HFFc6 (cell line): ENCODE results near the gene GALNT18. TPM values are rescaled to one million over a fixed set of nuclear protein-coding genes. Genes with fewer than 3 reads are reported as not detected.
A peak's percentile ranks its signal among the peaks of the same experiment; 100 is the strongest.

Source experiments
- DNase-seq: peaks from one replicate; pipeline ENCODE4 v3.0.0-alpha.2; 2018
- H3K27ac Mint-ChIP-seq: 2 replicates; pipeline ENCODE4 v1.8.0; 2020; ENCODE audit warnings: mild to moderate bottlenecking, mixed read lengths
- H3K27me3 Mint-ChIP-seq: 2 replicates; pipeline ENCODE4 v1.8.0; 2021; ENCODE audit warnings: mild to moderate bottlenecking, moderate library complexity, mixed read lengths; ENCODE audit not compliant: insufficient read depth
- H3K36me3 Mint-ChIP-seq: 2 replicates; pipeline ENCODE4 v1.8.0; 2021; ENCODE audit warnings: low read depth, mixed read lengths
- H3K4me1 Mint-ChIP-seq: 2 replicates; pipeline ENCODE4 v1.8.0; 2020; ENCODE audit warnings: low read depth, mixed read lengths
- H3K4me3 Mint-ChIP-seq: 2 replicates; pipeline ENCODE4 v1.8.0; 2020; ENCODE audit warnings: mild to moderate bottlenecking, moderate library complexity, mixed read lengths
- H3K9me3 Mint-ChIP-seq: 2 replicates; pipeline ENCODE4 v1.8.0; 2020; ENCODE audit warnings: mild to moderate bottlenecking, mixed read lengths
- CTCF ChIP-seq: fragments of 200-600 bp; sonication (generic); IDR thresholded peaks from 2 replicates; pipeline ENCODE4 v1.5.0; 2021; ENCODE audit warnings: antibody characterized with exemption, mild to moderate bottlenecking
- total RNA-seq, 6 experiments: library from RNA; stranded (reverse); fragmentation: NEBNext Ultra II Directional; extraction: Animal tissue kit (Norgen Biotek cat#: 25700); gene quantifications; 2 replicates in 1 of 6; 3 replicates in 5 of 6; pipeline ENCODE4 v1.2.3, GENCODE V29; 2021

Gene GALNT18
- total RNA-seq, 6 experiments from 2014 or later: 2.7 to 13.7 (median 12.4) TPM

DNA sequence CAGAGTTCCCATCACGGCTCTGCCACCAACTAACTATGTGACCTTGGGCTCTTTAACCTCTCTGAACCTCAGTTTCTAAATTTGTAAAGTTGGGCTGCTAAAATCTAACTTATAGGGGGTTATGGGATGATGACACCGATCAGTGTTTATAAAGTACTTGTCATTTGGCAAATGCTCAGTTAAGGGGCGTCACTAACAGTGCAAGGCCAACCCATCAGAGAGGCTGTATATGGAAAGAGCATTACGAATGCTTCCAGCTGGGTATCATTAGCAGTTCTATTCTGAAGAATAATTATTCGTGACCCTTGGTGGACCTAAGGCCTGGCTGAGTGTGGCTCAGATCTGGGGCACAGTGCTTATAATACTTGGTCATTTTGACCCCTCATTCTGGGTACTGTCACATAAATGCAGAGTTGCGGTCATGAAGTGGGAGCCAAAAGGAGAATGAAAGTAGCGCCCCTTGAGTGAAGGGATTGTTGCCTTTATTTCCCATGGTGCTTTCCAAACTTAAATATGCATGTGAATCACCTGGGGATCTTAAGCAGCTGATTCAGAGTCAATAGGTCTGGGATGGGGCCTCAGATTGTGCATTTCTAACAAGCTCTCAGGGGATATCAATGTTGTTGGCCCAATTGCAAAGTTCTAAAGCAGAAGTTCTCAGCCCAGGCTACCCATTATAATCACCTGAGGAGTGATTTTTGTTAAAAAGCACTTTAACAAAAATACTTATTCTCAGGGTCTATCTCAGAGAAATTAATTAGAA is 384.6 kb downstream of the GALNT18 start:
- peaks cover 25% of the 10 kb centered on the region for H3K27me3 Mint-ChIP-seq

GRCh38 chr11:11236498-11237059 is 385.2 kb downstream of the GALNT18 start:
- Mint-ChIP-seq H3K4me1 (no peaks in the 10 kb centered on the region), H3K27me3 (peaks cover 26% of the 10 kb centered on the region), H3K27ac (no peak overlapping the region), H3K9me3 (no peaks in the 10 kb centered on the region), H3K36me3 (no peaks in the 10 kb centered on the region), H3K4me3 (no peak overlapping the region)
- DNase-seq: no peak
- TF ChIP-seq CTCF: no peak

More for the DNA sequence above, 384.6 kb downstream of the GALNT18 start:
- DNase-seq: no peak
- Mint-ChIP-seq H3K36me3 (no peaks in the 10 kb centered on the region), H3K27ac (no peak overlapping the region), H3K4me3 (no peak overlapping the region), H3K4me1 (peaks cover 3% of the 10 kb centered on the region; the same call in 1 of the 2 replicates), H3K9me3 (no peaks in the 10 kb centered on the region)
- TF ChIP-seq CTCF: no peak

DNA sequence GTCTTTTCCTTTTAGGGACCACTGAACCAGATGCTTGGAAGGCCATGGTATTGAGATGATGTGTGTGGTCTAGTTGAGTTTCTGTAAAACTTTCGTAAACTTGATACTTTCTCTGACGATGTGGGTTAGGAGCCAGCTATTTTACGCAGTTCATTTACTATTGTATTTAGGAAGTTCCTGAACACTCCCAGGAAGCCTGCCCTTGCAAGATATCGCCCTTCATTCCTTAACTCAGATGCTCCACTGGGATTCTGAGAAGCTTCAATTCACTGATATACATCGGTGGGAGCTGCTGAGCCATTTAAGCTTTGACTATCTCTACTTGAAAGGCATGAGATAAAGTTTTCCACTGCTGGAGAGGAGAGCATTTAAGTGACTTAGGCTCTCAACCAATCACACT is 390.0 kb downstream of the GALNT18 start:
- Mint-ChIP-seq H3K9me3 (no peaks in the 10 kb centered on the region), H3K36me3 (no peaks in the 10 kb centered on the region), H3K4me3 (no peak overlapping the region), H3K27me3 (peaks cover 21% of the 10 kb centered on the region), H3K4me1 (no peaks in the 10 kb centered on the region), H3K27ac (no peak overlapping the region)
- DNase-seq: no peak
- no peak for TF ChIP-seq CTCF

GRCh38 chr11:11230802-11231562 is 390.8 kb downstream of the GALNT18 start:
- H3K36me3 Mint-ChIP-seq: no peaks in the 10 kb centered on the region
- no peak overlapping the region for H3K4me3 Mint-ChIP-seq
- H3K27ac Mint-ChIP-seq: no peak overlapping the region
- H3K9me3 Mint-ChIP-seq: no peaks in the 10 kb centered on the region
- H3K4me1 Mint-ChIP-seq: no peaks in the 10 kb centered on the region
- no peak for DNase-seq
- peak; percentile 67 for TF ChIP-seq CTCF
- peaks cover 21% of the 10 kb centered on the region for H3K27me3 Mint-ChIP-seq

DNA sequence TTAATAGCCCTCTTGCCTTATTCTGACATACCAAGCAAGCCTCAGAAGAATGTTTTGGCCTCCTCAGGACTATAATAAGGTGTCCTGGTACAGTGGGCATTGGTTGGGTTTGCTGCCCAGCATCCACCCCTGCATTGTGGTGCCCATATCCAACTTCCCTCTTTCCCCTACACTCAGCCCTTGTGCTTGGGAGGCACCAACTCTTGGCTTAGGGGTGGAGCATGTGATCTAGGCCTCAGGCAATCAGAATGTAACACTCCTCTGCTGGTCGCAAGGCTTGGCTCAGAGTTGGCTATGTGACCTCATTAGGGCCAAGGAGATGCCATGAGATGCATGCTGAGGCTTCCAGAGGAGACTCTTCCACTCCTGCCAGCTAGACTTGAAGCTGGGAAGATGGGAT is 391.7 kb downstream of the GALNT18 start:
- Mint-ChIP-seq H3K4me3 (no peak overlapping the region), H3K27ac (no peak overlapping the region), H3K4me1 (no peaks in the 10 kb centered on the region), H3K9me3 (no peaks in the 10 kb centered on the region), H3K36me3 (no peaks in the 10 kb centered on the region), H3K27me3 (peaks cover 23% of the 10 kb centered on the region)
- TF ChIP-seq CTCF: no peak
- DNase-seq: no peak
